ENCODE results near the gene GNAO1.

Gene GNAO1

DNA sequence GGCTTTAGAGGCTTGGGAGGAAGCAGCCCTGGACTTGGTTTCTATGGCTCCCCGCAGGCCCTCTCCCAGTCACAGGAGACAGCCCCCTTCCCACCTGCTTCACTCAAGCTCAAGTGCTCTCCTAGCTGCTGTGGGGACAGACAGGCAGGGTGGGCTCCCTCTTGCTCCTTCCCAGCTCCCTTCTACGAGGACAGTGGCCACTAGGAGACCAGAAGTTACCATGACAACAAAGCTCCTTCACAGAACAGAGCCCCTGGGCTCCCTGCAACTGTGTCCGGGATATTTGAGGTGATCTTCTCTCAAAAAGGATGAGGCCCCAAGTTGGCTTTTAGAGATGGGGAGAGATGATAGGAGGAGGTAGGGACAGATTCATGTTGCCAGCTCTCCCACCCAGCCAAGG, 117.7 kb downstream of the GNAO1 start:
- no peak for ATAC-seq
- no peak for TF ChIP-seq ARNTL (CRISPR knock-in tag; IDR thresholded peaks at IDR 0.05; ENCODE audit: borderline replicate concordance, low read depth)
- TF ChIP-seq ISL1 (CRISPR knock-in tag; IDR thresholded peaks at IDR 0.05): no peak
- no peak for TF ChIP-seq ZNF70 (CRISPR knock-in tag; IDR thresholded peaks at IDR 0.05)
- no peak for TF ChIP-seq PPARA (CRISPR knock-in tag; IDR thresholded peaks at IDR 0.05; ENCODE audit: borderline replicate concordance)
- TF ChIP-seq ZC3H10 (CRISPR knock-in tag; IDR thresholded peaks at IDR 0.05): no peak

DNA sequence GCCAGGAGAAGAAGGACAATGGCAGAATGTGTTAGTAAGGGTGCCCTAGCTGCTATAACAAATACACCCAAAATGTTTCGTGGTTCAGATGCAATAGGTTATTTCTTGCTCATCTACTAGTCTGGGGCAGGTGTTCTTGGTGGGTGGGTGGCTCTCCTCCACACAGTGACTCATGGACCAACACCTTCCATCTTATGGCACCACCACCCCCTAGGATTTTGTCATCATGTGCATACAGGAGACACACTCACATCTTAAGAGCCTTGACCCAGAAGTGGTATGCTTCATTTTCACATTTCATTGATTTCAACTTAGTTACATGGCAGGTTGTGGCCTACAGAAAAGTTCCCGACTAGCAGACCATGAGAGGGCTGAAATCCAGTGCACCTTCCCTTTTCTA, 119.4 kb downstream of the GNAO1 start:
- no peak for ATAC-seq
- no peak for TF ChIP-seq ZFP3 (CRISPR knock-in tag; IDR thresholded peaks at IDR 0.05)
- TF ChIP-seq, protein P1, sequence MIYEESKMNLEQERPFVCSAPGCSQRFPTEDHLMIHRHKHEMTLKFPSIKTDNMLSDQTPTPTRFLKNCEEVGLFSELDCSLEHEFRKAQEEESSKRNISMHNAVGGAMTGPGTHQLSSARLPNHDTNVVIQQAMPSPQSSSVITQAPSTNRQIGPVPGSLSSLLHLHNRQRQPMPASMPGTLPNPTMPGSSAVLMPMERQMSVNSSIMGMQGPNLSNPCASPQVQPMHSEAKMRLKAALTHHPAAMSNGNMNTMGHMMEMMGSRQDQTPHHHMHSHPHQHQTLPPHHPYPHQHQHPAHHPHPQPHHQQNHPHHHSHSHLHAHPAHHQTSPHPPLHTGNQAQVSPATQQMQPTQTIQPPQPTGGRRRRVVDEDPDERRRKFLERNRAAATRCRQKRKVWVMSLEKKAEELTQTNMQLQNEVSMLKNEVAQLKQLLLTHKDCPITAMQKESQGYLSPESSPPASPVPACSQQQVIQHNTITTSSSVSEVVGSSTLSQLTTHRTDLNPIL (CRISPR knock-in tag; IDR thresholded peaks at IDR 0.05; ENCODE audit: low read depth): no peak
- TF ChIP-seq, protein P2, sequence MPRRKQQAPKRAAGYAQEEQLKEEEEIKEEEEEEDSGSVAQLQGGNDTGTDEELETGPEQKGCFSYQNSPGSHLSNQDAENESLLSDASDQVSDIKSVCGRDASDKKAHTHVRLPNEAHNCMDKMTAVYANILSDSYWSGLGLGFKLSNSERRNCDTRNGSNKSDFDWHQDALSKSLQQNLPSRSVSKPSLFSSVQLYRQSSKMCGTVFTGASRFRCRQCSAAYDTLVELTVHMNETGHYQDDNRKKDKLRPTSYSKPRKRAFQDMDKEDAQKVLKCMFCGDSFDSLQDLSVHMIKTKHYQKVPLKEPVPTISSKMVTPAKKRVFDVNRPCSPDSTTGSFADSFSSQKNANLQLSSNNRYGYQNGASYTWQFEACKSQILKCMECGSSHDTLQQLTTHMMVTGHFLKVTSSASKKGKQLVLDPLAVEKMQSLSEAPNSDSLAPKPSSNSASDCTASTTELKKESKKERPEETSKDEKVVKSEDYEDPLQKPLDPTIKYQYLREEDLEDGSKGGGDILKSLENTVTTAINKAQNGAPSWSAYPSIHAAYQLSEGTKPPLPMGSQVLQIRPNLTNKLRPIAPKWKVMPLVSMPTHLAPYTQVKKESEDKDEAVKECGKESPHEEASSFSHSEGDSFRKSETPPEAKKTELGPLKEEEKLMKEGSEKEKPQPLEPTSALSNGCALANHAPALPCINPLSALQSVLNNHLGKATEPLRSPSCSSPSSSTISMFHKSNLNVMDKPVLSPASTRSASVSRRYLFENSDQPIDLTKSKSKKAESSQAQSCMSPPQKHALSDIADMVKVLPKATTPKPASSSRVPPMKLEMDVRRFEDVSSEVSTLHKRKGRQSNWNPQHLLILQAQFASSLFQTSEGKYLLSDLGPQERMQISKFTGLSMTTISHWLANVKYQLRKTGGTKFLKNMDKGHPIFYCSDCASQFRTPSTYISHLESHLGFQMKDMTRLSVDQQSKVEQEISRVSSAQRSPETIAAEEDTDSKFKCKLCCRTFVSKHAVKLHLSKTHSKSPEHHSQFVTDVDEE (CRISPR knock-in tag; IDR thresholded peaks at IDR 0.05): no peak
- TF ChIP-seq RARB (CRISPR knock-in tag; IDR thresholded peaks at IDR 0.05): no peak
- TF ChIP-seq, protein P3, sequence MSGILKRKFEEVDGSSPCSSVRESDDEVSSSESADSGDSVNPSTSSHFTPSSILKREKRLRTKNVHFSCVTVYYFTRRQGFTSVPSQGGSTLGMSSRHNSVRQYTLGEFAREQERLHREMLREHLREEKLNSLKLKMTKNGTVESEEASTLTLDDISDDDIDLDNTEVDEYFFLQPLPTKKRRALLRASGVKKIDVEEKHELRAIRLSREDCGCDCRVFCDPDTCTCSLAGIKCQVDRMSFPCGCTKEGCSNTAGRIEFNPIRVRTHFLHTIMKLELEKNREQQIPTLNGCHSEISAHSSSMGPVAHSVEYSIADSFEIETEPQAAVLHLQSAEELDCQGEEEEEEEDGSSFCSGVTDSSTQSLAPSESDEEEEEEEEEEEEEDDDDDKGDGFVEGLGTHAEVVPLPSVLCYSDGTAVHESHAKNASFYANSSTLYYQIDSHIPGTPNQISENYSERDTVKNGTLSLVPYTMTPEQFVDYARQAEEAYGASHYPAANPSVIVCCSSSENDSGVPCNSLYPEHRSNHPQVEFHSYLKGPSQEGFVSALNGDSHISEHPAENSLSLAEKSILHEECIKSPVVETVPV (CRISPR knock-in tag; IDR thresholded peaks at IDR 0.05): no peak
- no peak for TF ChIP-seq SNAI2 (CRISPR knock-in tag; IDR thresholded peaks at IDR 0.05)
- TF ChIP-seq ISL1 (CRISPR knock-in tag; IDR thresholded peaks at IDR 0.05): no peak
- TF ChIP-seq, protein P4, sequence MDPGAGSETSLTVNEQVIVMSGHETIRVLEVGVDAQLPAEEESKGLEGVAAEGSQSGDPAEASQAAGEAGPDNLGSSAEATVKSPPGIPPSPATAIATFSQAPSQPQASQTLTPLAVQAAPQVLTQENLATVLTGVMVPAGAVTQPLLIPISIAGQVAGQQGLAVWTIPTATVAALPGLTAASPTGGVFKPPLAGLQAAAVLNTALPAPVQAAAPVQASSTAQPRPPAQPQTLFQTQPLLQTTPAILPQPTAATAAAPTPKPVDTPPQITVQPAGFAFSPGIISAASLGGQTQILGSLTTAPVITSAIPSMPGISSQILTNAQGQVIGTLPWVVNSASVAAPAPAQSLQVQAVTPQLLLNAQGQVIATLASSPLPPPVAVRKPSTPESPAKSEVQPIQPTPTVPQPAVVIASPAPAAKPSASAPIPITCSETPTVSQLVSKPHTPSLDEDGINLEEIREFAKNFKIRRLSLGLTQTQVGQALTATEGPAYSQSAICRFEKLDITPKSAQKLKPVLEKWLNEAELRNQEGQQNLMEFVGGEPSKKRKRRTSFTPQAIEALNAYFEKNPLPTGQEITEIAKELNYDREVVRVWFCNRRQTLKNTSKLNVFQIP (CRISPR knock-in tag; IDR thresholded peaks at IDR 0.05; ENCODE audit: borderline replicate concordance, low read depth): no peak
- TF ChIP-seq ARNTL (CRISPR knock-in tag; IDR thresholded peaks at IDR 0.05; ENCODE audit: borderline replicate concordance, low read depth): no peak
- TF ChIP-seq ZNF565 (CRISPR knock-in tag; conservative IDR thresholded peaks at IDR 0.05; ENCODE audit: low read depth): no peak
- no peak for TF ChIP-seq CSDC2 (CRISPR knock-in tag; IDR thresholded peaks at IDR 0.05)
- TF ChIP-seq ZNF70 (CRISPR knock-in tag; IDR thresholded peaks at IDR 0.05): no peak
- no peak for TF ChIP-seq TCF4 (CRISPR knock-in tag; IDR thresholded peaks at IDR 0.05; ENCODE audit: borderline replicate concordance)
- no peak for TF ChIP-seq BACH2 (CRISPR knock-in tag; IDR thresholded peaks at IDR 0.05; ENCODE audit: borderline replicate concordance)
- no peak for TF ChIP-seq ZFP30 (CRISPR knock-in tag; IDR thresholded peaks at IDR 0.05)
- TF ChIP-seq OSR1 (CRISPR knock-in tag; IDR thresholded peaks at IDR 0.05): no peak
- TF ChIP-seq PPARA (CRISPR knock-in tag; IDR thresholded peaks at IDR 0.05; ENCODE audit: borderline replicate concordance): no peak
- TF ChIP-seq, protein P5, sequence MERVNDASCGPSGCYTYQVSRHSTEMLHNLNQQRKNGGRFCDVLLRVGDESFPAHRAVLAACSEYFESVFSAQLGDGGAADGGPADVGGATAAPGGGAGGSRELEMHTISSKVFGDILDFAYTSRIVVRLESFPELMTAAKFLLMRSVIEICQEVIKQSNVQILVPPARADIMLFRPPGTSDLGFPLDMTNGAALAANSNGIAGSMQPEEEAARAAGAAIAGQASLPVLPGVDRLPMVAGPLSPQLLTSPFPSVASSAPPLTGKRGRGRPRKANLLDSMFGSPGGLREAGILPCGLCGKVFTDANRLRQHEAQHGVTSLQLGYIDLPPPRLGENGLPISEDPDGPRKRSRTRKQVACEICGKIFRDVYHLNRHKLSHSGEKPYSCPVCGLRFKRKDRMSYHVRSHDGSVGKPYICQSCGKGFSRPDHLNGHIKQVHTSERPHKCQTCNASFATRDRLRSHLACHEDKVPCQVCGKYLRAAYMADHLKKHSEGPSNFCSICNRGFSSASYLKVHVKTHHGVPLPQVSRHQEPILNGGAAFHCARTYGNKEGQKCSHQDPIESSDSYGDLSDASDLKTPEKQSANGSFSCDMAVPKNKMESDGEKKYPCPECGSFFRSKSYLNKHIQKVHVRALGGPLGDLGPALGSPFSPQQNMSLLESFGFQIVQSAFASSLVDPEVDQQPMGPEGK (CRISPR knock-in tag; IDR thresholded peaks at IDR 0.05; ENCODE audit: borderline replicate concordance): no peak
- no peak for TF ChIP-seq GLIS3 (CRISPR knock-in tag; IDR thresholded peaks at IDR 0.05)
- no peak for TF ChIP-seq ZC3H10 (CRISPR knock-in tag; IDR thresholded peaks at IDR 0.05)

DNA sequence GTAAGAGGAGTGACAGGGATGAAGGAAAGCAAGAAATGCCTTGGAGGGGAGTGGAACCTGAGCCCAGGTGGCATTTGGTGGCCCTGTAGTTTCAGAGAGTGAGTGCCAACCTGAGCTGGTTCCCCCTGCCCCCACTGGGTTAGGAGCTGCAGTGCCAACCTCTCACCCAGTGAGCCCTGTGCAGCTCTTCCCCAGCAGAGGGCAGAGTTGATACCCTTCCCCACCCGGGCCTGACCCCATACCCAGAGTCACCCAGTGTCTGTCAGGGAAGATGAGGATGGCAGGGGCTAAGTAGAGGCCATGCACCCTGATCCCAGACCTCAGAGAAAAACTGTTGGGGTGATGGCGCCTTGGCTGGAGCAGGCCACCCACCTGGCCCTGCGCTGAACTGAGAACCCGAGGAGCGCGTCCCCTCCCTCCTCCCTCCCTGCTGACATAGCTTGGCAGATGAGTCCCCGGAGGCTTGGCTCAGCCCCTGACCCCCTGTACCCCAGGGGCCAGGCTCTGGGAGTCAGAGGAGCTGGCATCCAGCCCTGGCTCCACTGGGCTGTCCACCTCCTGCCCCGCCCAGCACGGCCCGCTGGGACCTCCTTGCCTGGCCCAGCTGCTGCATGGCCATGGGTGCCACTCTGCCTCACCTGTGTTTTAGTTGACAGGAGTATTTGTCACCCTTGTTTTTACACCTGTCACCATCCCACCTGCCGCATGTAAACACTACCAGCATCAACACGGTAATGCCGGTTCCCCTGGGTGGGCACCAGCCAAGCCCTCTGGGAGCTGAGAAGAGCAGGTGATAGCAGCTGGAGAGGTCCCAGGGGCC, 120.1 kb downstream of the GNAO1 start:
- ATAC-seq: peak; percentile 60
- TF ChIP-seq ZNF565 (CRISPR knock-in tag; conservative IDR thresholded peaks at IDR 0.05; ENCODE audit: low read depth) (no peak), RARB (CRISPR knock-in tag; IDR thresholded peaks at IDR 0.05) (no peak), TOX (CRISPR knock-in tag; IDR thresholded peaks at IDR 0.05; ENCODE audit: borderline replicate concordance) (no peak), OSR1 (CRISPR knock-in tag; IDR thresholded peaks at IDR 0.05) (no peak), ZFP30 (CRISPR knock-in tag; IDR thresholded peaks at IDR 0.05) (no peak), ZC3H10 (CRISPR knock-in tag; IDR thresholded peaks at IDR 0.05) (no peak), CSDC2 (CRISPR knock-in tag; IDR thresholded peaks at IDR 0.05) (no peak)
- TF ChIP-seq, protein P2 (CRISPR knock-in tag; IDR thresholded peaks at IDR 0.05): no peak
- TF ChIP-seq, protein P3 (CRISPR knock-in tag; IDR thresholded peaks at IDR 0.05): no peak
